A549 (cell line): ENCODE results near the gene AKR7A3.
"Not testable (repeated sequence)": the region's sequence is repeated elsewhere in the genome, so short reads cannot be mapped to it uniquely, and the experiment has no call there.

Experiments used
- CTCF ChIP-seq: fragments of >200 bp; sonication (Bioruptor Twin); formaldehyde crosslinking; IDR thresholded peaks from 3 replicates; pipeline ENCODE4 v1.5.1; 2016
- EP300 ChIP-seq, 2 experiments: fragments of >200 bp; sonication (Bioruptor Twin); formaldehyde crosslinking; IDR thresholded peaks; 2 replicates in 1 of 2; 3 replicates in 1 of 2; pipeline ENCODE4 v1.6.1; 2016 to 2017
- HOXB5 ChIP-seq: fragments of 250-450 bp; sonication (Bioruptor Pico); IDR thresholded peaks from 2 replicates; pipeline ENCODE4 v1.5.0; 2020; ENCODE audit warnings: mild to moderate bottlenecking, moderate library complexity
- JUNB ChIP-seq: fragments of >200 bp; sonication (Bioruptor Twin); formaldehyde crosslinking; IDR thresholded peaks from 2 replicates; pipeline ENCODE4 v1.6.1; 2016
- KDM1A ChIP-seq: fragments of 200-600 bp; sonication (generic); IDR thresholded peaks from 2 replicates; pipeline ENCODE4 v1.6.1; 2016; ENCODE audit warnings: low read depth, mild to moderate bottlenecking
- POLR2A ChIP-seq: IDR thresholded peaks from 2 replicates; pipeline ENCODE4 v1.6.1; 2012; ENCODE audit warnings: mild to moderate bottlenecking, low read length
- POLR2AphosphoS2 ChIP-seq: conservative IDR thresholded peaks from 2 replicates; pipeline ENCODE4 v1.6.1; 2012; ENCODE audit warnings: low read length, improper control_type of control experiment, inconsistent platforms
- RCOR1 ChIP-seq: fragments of 150-350 bp; IDR thresholded peaks from 2 replicates; pipeline ENCODE4 v1.6.1; 2014; ENCODE audit warnings: antibody characterized with exemption, low read length, low read depth
- RNF2 ChIP-seq: fragments of 200-600 bp; sonication (generic); IDR thresholded peaks from 2 replicates; pipeline ENCODE4 v1.6.1; 2016; ENCODE audit warnings: low read depth, mild to moderate bottlenecking, antibody characterized with exemption, moderate library complexity, borderline replicate concordance
- SMC3 ChIP-seq: fragments of >200 bp; sonication (Bioruptor Twin); formaldehyde crosslinking; IDR thresholded peaks from 3 replicates; pipeline ENCODE4 v1.6.1; 2018; ENCODE audit warnings: inconsistent platforms
- TF ChIP-seq, protein P1 (sequence below): IDR thresholded peaks from 2 replicates; pipeline ENCODE4 v1.6.1; 2012

GRCh38 chr1:19288324-19289241 lies at the start of gene AKR7A3:
- TF ChIP-seq EP300 (IDR thresholded peaks at IDR 0.05); CTCF; RCOR1; RNF2; POLR2A; JUNB; KDM1A; SMC3; HOXB5 (CRISPR knock-in tag); POLR2AphosphoS2: not testable (repeated sequence)
- TF ChIP-seq, protein P1, sequence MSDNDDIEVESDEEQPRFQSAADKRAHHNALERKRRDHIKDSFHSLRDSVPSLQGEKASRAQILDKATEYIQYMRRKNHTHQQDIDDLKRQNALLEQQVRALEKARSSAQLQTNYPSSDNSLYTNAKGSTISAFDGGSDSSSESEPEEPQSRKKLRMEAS = not testable (repeated sequence)
